Testis (tissue), 2 donors: ENCODE measurements around the gene TPO.

Source experiments
- CTCF ChIP-seq, 3 experiments: fragments of 450-650 bp in 2 of 3; fragments of 200-600 bp in 1 of 3; sonication (generic) in 1 of 3; IDR thresholded peaks; one replicate each; pipeline ENCODE4 v1.5.1; 2016 to 2019; ENCODE audit warnings: antibody characterized with exemption in 3 of 3, mild to moderate bottlenecking in 2 of 3, moderate library complexity in 1 of 3
- POLR2A ChIP-seq: fragments of 450-650 bp; IDR thresholded peaks from one replicate; pipeline ENCODE4 v1.6.1; 2017; ENCODE audit warnings: antibody characterized with exemption, mild to moderate bottlenecking, moderate library complexity

- TF ChIP-seq CTCF (IDR thresholded peaks at IDR 0.05) (no peak), POLR2A (no peak)
These were observed 42.8 kb upstream of the TPO start for GRCh38 chr2:1370461-1370860.
